GM18502 (cell line): ENCODE data around the gene RIMBP3C.
A peak's percentile ranks its signal among the peaks of the same experiment; 100 is the strongest.
"Not testable (repeated sequence)": the region's sequence is repeated elsewhere in the genome, so short reads cannot be mapped to it uniquely, and the experiment has no call there.

Experiments used
- ATAC-seq: cut with Tn5 transposase; IDR thresholded peaks from one replicate; pipeline ENCODE4 v1.9.1; 2021; ENCODE audit warnings: mild to moderate bottlenecking; ENCODE audit not compliant: unreplicated experiment, poor library complexity

RIMBP3C gene, protein sequence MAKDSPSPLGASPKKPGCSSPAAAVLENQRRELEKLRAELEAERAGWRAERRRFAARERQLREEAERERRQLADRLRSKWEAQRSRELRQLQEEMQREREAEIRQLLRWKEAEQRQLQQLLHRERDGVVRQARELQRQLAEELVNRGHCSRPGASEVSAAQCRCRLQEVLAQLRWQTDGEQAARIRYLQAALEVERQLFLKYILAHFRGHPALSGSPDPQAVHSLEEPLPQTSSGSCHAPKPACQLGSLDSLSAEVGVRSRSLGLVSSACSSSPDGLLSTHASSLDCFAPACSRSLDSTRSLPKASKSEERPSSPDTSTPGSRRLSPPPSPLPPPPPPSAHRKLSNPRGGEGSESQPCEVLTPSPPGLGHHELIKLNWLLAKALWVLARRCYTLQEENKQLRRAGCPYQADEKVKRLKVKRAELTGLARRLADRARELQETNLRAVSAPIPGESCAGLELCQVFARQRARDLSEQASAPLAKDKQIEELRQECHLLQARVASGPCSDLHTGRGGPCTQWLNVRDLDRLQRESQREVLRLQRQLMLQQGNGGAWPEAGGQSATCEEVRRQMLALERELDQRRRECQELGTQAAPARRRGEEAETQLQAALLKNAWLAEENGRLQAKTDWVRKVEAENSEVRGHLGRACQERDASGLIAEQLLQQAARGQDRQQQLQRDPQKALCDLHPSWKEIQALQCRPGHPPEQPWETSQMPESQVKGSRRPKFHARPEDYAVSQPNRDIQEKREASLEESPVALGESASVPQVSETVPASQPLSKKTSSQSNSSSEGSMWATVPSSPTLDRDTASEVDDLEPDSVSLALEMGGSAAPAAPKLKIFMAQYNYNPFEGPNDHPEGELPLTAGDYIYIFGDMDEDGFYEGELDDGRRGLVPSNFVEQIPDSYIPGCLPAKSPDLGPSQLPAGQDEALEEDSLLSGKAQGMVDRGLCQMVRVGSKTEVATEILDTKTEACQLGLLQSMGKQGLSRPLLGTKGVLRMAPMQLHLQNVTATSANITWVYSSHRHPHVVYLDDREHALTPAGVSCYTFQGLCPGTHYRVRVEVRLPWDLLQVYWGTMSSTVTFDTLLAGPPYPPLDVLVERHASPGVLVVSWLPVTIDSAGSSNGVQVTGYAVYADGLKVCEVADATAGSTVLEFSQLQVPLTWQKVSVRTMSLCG (N-terminal part only)

DNA sequence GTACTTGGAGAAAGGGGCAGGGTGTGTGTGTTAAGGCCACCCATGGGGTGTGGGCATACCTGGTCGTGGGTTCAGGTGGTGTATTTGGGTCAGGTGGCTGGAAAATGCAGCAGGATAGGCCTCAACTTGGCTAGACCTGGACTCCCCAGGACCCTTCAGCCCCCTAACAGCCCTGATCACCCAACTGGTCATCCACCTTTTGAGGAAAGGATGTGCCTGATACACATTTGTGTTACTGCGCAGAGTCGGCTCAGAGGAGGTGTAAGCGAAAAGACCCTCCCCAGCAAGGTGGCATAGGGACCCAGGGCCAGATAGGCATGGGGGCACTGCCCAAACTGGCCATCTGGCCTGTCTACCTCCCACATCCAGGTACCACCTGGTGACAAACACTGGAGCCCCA lies at the start of gene RIMBP3C:
TSS of gene RIMBP3C (minus strand) at position 101 of the 400 bp plus-strand sequence. CDS start 485 bp downstream, outside the sequence.
- not testable (repeated sequence) for ATAC-seq

DNA sequence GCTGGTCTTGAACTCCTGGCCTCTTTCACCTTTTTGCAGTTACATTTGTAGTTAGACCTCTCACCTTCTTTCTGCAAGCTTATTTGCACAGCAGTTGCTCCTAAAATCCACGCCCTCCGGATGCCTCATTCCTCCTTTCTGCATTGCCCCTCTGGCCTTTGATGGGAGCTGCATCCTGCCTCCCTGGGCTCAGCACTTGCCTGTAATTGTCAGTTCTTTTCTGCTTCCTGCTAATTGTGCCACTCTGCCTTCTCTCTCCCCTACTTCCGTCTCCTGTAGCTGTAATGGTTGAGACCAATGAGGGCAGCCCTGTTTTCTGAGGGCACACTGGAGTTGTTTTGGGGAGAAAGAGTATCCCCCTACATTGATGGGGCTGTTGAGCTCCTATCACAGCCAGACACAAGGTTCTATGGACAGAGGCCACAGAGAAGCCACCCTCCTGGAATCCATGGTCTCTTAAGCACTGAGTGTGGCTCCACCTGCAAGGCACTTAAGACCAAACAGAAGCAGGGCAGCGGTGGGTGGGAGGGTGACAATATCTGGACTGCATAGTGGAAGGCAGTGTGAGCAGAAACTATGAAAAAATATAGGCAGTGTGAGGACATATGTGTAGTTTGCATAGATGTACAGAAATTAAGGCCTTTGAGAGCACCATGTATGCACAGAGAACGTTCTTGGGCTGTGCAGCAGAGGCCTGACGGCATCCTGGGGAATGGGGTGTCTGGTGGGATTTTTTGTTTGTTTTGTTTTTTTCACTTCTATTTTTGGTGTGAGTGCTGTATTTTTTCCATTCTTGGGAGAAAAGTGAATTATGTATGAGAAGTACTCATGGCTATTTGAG lies 48.0 kb upstream of the RIMBP3C start:
- no peak for ATAC-seq

DNA sequence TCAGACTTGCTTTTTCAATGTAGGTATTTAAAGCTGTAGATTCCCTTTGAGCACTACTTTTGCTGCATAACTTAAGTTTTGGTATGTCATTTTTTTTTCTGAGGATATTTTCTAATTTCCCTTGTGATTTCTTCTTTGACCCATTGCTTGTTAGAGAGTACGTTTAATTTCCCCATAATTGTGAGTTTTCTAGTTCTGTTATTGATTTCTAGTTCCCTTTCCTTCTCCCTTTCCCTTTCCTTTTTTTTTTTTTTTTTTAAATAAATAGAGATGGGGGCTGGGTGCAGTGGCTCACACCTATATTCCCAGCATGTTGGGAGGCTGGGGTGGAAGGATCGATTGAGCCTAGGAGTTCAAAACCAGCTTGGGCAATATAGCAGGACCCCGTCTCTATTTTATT lies 47.0 kb upstream of the RIMBP3C start:
- no peak for ATAC-seq

- ATAC-seq, result not testable (repeated sequence)
These were observed 45.3 kb upstream of the RIMBP3C start for GRCh38 chr22:21596356-21597135.

- ATAC-seq, result no peak
These were observed 43.7 kb upstream of the RIMBP3C start for GRCh38 chr22:21594865-21595452.

GRCh38 chr22:21593406-21594232 lies 42.4 kb upstream of the RIMBP3C start:
- no peak for ATAC-seq

- ATAC-seq, result no peak
These were observed 41.2 kb upstream of the RIMBP3C start for GRCh38 chr22:21592422-21592821.

- no peak for ATAC-seq
These were observed 40.4 kb upstream of the RIMBP3C start for GRCh38 chr22:21591695-21592094.

GRCh38 chr22:21590809-21591641 lies 39.8 kb upstream of the RIMBP3C start:
- ATAC-seq, result no peak

- ATAC-seq, result no peak
These were observed 38.1 kb upstream of the RIMBP3C start for GRCh38 chr22:21589396-21589795.

- peak; percentile 85 for ATAC-seq
These were observed 36.7 kb upstream of the RIMBP3C start for GRCh38 chr22:21587803-21588611.

DNA sequence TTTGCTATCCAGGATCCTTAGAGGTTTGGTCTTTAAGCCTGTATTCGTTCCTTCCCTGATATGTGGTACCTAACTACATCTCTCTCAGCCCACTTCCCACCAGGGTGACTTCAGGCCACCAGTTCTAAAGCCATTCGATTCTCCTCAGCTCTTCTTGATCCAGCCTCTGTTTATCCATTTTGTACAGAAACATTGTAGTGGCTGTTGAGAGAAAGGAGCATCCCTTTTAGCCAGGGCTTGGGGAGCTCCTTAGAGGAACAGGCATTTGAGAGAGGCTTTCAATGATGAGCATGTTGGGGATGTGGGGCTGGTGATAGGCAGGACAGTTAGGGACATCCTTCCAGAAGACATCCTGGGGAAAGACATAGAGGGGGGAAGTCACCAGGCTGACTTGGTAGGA lies 34.1 kb upstream of the RIMBP3C start:
- no peak for ATAC-seq

DNA sequence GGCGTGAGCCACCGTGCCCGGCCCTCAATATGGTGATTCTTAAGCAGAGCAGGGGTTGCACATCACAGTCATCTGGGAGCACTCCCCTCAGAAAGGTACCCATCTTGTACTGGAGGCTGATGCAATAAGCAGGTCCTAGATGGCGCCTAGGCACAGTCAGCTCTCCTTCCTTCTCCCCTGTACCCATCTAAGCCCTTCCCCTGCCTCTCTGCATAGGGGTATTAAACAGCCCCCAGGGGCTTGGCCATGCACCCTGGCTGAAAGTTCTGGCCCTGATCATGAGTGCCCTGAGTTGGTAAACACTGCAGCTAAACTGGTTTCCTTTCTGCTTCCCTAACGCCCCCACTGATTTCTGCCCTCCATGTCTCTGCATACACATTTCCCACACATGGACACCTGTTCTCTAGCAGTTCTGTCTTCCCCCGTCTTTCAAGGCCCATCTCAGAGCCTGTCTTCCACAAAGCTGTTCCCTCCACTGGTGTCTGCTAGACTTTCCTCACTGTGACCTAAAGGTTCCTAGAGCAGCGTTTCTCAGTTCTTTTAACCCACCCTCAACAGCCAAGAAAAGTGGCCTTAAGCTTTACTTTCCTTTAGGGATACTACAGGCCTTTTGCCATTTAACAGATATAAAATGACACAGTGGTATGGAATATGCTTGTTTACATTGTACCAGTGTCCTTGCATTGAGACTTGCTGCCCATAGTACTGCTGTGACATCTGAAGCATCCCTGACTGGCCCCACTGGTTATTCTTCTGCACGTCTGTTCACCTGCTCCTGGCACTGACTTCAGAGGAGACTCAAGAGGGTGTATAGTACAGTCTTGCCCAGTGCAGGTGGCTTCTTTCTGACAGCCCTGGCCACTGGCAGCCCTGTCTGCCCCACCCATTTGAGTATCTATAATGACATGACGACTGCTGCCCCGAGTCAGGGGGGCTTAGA lies 31.8 kb upstream of the RIMBP3C start:
- no peak for ATAC-seq

- ATAC-seq, result not testable (repeated sequence)
These were observed 29.9 kb upstream of the RIMBP3C start for GRCh38 chr22:21581009-21581713.
